ENCODE results near the gene IPPK.

IPPK gene, protein sequence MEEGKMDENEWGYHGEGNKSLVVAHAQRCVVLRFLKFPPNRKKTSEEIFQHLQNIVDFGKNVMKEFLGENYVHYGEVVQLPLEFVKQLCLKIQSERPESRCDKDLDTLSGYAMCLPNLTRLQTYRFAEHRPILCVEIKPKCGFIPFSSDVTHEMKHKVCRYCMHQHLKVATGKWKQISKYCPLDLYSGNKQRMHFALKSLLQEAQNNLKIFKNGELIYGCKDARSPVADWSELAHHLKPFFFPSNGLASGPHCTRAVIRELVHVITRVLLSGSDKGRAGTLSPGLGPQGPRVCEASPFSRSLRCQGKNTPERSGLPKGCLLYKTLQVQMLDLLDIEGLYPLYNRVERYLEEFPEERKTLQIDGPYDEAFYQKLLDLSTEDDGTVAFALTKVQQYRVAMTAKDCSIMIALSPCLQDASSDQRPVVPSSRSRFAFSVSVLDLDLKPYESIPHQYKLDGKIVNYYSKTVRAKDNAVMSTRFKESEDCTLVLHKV

DNA sequence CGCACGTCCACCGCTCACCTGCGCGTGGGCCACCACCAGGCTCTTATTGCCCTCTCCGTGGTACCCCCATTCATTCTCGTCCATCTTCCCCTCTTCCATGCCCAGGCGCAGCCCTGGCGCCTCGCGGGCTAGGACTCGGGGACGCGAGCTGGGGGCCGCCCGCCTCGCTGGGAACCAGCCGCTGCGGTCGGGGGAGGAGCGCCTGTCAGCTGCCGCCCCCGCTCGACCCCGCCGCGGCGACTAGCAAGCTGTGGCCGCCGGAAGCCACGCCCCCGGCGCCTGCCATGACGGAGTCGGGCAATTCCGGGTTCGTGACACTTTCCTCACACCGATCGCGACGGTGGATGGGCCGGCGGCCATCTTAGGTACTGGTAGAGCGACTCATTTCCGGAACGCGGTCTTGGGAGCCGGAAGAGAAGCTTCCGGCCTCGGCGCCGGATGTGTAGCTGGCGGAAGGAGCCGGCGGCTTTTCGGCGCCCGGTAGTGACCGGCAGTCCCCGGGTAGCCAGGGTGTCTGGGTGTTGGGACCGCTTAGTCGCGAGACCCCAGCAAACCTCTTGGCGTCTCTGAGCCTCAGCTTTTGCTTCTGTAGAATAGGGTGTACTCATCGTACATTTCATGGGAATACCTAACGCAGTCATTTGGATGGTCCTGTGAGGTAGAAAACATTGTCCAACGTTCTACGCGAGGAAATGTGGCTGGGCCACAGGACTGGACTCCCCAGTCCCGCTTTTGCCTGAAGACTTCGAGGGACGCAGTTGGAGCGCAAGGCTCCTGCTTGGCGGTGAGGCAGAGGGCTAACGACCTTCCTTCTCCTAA lies at the start of gene IPPK:
TSS of gene IPPK (minus strand) at position 242 of the 819 bp plus-strand sequence. CDS start at position 99, 143 bp downstream.
- DNase-seq = peak; percentile 88 to 93 (median 90)

DNA sequence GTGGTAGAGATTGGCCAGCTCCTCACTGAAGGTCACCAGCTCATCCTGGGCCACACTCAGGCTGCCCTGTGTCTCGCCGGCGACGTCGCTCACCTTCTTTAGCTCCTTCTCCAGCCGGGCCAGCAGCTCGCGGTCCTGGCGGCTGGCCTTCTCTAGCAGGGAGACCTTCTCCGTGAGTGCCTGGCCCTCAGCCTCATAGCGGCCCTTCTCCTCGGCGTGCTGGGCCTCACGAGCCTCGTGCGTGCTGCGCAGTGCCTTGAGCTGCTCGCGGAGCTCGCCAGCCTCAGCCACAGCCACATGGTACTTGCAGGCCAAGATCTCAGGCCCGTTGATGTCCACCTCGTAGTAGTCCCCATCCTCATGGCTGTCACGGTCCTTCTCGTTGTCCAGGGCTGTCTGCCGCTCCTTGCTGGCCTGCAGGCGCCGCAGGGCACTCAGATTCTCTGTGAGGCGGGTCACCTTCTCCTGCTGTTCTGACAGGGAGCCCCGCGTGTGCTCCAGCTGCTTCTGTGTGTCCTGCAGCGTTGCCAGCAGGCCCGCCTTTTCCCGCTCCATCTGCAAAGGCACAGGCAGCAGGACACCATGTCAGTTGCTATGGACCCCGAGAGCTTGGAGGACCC lies 49.2 kb upstream of the IPPK start:
- no peak for DNase-seq

DNA sequence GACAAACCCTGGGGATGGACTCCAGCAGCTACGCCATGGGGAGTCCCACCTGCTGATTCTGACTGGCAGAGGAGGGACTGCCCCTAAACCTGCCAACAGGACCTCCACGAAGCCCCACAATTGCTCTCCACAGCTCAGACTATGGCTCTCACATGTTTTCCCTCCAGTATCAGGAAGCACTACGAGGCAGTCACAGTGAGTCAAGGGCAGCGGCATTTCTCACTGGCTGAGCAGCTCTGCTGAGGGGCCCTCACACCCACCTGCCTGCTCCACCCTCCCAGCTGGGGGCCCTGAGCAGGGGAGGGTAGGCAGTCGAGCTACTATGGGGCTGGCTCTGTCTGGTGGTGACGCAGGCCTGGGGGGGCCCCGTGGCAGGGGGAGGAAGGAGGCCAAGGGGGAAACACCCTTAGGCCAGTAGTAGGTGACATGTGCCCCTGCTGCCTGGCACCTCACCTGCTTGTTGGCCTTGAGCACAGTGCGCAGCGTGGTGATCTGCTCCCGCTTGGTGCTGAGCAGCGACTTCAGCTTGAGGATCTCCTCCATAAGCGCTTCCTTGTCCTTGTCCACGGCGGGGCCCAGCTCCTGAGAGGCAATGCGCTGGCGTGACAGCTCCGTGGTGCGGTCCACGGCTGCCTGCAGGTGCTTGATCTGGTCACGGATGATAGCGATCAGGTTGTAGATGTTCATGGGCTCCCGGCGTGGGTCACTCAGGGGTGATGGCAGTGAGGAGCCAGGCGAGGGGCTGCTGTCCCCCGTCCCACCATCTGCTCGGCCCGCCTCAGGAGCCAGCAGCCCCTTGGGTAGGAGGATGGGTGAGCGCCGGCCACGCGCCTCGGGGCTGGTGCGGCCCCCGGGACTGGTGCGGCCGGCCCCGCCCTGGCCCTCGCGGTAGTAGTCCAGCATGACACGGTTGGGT lies 48.4 kb upstream of the IPPK start:
- DNase-seq = no peak

DNA sequence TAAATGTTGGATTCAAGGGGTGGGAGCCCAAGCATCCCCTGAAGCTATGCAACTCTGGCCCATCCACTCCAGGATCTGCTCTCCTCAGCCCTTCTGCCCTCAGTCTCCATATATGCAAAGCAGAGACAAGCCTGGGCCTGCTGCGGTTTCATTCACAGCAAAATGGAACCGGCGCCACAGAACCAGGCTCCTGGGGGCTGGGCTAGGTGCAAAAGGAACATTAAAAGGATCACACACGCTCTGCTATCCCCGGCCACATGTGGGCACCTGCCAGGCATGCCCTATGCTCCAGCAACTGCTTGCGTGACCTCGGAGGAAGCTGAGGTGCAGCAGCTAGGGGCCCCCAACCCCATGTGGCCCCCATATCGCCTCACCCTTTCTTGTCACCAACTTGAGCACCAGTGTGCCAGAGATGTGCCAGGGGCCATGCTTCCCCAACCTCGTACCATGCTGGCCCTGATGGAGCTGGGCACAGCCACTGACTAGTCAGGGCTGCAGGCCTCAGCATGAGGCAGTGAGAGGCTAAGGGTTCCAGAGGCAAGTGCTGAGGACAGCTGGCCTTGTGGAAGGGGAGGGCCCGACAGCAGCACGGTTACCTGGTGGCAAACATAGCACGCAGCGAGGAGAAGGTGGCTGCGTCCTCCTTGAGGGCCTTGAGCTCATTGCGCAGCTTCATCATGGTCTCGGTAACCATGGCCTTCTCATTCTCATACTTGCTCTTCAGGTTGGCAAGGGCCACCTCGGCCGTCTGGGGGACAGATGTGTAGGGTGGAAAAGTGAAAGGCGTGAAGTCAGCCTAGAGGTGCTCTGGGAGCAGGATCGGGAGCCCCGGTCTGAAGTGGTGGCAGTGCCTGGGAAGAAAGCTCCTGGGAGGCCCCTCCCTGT lies 47.5 kb upstream of the IPPK start:
- DNase-seq = no peak

DNA sequence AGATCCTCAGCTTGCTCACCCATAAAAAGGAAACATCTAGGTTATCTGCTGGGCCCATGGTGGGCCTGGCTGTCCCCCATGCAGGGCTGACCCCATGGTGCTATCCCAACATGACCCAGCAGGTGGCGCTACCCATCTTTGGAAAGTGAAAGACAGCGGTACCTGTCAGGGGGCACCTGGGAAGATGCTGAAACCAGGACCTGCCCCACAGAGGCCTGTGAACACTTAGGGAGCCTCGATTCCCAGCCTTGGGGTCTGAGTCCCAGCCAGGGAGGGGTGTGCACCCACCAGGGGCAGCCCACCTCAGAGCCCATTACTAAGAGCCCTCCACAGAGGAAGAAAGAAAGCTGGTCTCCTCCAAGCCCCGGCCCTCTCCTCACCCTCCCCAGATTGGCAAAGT lies 46.6 kb upstream of the IPPK start:
- peak; percentile 67 to 90 (median 86) for DNase-seq

DNA sequence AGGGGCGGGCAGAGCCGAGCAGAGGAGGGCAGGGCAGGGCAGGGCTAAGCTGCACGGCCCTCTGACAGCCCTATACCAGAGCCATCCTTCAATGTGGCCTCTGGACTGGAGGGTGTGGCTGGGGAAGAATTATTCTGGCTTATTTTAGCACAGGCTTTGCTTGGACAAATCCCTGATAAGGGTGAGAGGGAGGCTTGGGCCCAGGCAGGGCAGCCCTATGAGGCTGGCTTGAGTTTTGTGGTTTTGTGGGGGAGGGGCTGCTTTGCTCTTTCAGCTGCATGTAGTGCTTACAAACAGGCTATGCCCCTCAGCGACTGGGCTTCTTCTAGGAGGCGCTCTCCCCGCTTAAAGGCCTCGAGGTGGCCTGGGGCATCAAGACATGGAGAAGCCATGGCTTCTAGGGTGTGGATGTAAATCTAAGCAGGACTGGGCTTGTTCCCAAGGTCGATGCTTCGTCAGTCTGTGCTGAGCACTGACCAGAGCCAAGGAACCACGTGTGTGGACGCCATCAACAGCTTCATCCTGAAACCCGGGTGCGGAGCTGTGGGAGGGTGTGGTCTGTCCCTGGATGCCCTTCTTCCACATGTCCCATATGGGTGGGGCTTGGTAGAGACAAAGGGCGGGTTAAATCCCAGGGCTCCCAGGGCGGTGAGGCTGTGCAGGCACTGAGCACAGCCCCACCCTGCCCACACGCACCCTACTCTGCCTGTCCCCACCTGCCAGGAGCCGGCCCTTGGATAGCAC lies 45.7 kb upstream of the IPPK start:
- DNase-seq = no peak

DNA sequence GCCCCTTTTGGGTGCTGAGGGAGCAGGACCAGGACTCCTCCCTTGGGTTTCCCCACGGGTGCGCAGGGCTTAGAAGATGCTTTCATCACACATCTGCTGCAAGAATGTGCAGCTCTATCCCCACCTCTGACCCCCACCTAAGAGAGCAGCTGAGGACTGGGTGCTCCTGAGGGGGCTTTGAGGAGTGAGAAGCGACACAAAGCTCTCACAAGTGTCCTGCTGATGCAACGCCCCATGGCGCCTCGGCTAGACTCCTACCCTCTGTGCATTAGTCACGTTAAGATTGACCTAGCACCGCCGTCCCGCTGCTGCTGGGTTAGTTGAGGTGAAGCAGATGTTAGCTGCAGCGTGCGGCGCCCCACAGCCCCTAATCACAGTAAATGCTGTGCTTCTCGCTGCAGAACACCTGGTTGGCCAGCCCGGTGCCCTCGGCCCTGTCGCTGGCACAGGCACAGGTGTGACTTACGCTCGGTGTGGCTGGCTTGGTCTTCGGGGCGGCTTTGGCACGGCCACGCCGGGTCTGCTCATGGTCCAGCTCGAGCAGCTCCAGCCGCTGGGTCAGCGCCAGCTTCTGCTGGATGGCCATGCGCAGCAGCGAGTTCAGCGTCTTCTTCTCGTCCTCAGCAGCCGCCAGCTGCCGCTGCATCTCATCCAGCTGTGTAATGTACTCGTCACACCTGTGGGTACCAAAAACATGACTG lies 45.0 kb upstream of the IPPK start:
- DNase-seq = no peak

DNA sequence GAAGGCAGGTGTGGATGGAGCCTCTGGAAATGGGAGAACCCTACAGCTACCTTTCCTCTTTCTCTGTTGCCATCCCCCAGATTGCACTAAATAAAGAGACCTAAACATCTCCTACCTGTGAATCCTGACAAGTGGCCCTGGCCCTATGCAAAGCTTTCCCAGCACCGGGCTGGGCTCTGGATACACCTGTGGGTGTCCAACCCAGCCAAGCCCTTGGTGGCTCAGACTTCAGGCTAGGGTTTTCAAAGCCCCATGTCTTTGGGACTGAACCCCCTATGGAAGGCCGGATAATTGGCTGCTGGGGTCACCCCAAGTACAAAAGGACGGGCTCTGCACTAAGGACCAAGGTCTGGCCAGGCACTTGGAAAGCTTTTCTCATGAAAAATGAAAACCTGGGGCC lies 44.1 kb upstream of the IPPK start:
- DNase-seq = no peak

DNA sequence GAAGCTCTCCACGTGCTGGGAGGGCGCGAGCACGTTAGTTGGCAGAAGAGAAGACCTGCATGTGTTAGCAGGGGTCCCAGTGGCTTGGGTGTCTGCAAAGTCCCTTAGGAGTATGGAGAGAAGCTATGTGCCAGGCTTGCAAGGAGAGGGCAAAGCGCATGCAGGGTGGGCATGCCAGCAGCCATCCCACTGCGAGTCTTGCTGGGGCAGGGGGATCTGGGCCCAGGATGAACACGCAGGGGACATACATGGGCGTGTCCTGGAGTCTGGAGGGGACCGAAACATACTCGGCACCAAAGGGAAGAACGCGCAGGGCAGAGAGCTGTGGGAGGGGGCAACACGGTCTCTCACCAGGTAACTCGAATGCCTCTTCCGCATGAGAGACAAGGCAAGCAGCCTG lies 43.6 kb upstream of the IPPK start:
- DNase-seq = no peak

DNA sequence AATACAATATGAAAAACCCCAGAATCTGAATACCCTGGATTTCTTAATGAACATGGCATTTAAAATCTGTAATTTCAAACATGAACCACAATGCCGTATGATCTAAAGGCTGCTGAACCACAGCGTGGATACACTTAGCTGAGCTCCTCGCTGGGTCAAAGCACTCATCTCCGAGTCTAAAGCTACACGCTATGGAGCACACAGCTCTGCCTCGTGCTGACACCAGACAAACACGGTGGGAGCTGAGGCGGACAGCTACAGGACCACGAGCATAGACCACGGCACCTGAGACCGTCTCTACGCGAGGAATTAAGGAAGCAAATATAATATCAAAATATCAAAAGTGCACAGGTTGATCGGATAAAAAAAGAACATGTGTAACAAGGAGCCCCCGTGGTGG lies 42.8 kb upstream of the IPPK start:
- no peak for DNase-seq

DNA sequence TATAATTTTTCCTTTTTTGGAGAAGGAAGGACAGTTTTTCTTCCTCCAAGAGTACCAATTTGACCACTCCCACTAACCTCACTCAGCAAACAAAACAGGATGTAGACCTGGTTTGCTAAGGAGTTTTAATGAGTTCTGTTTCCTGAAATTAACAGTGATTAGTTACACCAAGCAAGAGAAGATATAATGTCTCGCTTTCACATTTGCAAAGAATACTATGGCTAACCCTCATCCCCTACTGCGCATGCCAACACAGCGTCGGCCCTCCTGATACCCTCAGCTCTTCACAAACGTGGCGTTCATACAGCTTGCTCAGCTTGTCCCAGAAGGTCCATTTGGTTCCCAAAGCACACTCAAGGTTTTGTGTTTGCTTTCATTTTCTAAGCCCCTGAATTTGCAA lies 41.9 kb upstream of the IPPK start:
- no peak for DNase-seq

DNA sequence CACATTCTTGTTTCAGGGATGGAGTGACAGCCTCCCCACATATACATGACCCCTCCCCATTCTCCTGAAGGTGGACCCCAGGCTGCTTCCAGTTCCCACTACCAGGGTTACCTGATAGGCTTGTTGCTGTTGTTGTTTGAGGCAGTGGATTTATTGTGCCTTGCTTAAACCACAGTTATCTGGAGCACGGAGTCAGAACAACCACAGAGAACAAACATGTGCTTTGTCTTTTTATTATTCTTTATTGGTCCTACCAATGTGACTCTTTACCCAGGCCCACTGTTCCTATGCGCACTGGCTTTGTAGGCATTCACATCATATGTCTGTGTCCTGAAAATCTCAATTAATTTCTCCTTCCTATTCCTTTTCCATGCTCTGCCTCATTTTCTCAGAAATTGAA lies 41.2 kb upstream of the IPPK start:
- no peak for DNase-seq

DNA sequence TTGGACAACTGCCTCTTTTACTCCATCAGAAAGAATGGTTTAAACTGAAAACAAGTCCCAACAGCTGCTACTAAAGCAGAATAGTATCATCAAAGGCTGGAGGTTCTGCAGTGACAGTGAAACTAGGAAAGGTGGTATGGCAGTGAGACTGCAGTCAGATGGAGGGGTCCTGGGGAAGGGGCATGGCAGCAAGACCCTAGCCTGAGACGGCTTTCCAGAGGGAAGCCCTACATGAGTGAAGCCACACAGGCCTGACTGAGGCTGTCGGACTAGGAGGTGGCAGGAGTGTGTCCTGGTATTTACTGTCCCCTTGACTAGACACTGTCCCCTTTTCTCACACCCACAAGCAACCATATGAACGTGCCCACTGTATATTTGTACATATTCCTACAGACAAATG lies 40.4 kb upstream of the IPPK start:
- DNase-seq = no peak

DNA sequence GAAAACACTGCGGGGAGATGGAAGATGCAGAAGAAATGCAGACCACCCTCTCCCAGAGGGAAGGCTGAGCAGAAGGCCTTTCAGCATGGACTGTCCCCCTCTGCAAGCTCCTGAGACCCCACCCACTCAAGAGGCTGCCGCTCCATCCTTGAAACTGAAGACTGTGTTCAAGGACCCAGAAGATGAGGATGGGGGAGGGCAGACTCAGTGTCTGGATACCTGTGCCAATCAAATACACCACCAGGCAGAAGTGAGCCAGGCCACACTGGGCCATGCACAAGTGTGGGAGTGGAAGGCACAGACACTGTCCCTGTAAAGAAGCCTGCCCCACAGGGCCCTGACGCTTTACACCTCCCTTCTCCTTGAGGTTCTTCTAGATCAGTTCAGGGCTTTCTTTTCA lies 40.0 kb upstream of the IPPK start:
- no peak for DNase-seq

DNA sequence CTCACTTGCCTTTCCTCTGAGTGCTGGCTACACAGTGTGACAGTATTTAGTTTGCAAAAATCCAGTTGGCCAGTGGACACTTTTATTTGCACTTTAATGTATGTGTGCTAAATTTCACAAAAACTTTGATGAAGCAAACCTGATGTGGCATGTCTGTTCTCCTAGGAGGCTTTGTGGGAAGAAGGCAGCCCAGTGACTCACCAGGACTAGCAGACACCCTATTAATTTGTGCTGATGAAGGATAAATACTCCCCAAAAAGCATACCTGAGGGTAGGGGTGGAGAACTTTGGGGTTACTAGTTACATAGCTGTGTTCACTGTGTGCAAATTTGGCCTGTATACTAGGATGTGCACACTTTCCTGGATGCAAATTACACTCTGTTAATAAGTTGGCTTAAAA lies 39.3 kb upstream of the IPPK start:
- no peak for DNase-seq

DNA sequence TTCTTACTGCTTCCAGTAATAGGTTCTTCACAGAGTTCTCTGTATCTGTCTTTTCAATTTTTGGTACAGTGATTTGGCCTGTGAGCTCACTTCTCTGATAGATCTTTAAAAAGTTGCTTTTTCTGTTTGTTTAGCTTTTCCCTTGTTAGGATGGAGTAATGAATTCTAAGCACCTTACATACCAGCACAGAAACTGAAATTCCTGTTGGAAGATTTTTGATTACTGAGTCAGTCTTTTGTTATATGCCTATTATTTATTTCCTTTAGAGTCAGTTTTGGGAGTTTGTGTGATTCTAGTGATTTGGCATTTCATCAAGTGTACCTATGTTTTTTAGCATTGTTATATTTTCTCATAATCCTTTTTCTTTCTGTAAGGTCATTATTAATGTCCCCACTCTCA lies 37.6 kb upstream of the IPPK start:
- no peak for DNase-seq

DNA sequence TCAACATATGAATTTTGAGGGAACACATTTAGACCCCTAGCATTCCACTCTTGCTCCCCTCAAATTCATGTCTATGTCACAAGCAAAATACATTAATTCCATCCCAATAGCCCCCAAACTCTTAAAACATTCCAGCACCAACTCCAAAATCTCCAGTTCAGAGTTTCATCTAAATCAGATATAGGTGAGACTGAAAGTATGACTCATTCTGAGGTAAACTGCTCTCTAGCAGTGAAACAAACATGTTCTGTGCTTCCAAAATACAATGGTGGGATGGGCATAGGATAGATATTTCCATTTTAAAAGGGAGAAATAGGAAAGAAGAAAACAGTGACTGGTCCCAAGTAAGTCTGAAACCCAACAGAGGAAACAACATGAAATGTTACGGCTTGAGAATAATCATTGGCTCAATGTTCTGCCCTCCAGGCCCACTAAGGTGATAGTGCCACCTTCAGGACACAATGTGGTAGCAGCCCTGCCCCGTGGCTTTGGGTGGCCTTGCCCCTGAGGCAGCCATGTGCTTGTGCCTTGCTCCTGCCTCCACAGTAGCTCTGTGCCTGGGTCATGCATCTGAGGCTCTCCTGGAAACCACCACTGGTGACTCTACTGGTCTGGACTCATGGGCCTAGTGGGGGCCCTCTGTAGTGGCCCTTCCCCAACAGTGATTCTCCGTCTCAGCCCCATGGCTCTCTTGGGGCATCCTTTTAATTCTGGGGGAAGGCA lies 36.4 kb upstream of the IPPK start:
- no peak for DNase-seq

DNA sequence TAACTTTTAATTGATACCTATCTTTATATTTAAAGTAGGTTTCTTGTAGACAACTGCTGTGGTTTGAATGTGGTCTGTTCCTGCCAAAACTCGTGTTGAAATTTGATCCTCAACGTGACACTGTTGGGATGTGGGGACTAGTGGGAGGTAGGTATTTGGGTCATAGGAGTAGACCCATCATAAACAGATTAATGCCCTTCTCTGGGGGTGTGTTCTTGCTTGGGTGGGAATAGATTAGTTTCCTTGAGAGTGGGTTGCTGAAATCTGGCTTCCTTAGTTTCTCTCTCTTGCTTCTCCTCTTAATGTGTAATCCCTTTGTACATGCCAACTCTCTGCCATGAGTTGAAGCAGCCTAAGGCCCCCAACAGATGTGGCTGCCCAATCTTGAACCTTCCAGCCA lies 34.6 kb upstream of the IPPK start:
- DNase-seq = no peak

DNA sequence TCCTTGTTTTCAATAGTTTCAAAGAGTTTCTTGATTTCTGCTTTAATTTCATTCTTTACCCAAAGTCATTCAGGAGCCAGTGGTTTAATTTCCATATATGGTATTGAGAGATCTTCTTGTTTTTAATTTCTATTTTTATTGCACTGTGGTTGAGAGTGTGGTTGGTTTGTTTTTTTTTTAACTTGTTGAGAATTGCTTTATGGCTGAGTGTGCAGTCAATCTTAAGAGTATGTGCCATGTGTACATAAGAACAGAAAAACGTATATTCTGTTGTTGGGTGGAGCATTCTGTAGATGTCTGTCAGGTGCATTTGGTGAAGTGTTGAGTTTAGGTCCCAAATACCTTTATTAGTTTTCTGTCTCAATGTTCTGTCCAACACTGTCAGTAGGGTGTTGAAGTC lies 26.7 kb upstream of the IPPK start:
- no peak for DNase-seq
